K562 (cell line): ENCODE data around the gene IL12B. TPM values are rescaled to one million over a fixed set of nuclear protein-coding genes. Genes with fewer than 3 reads are reported as not detected.
A peak's percentile ranks its signal among the peaks of the same experiment; 100 is the strongest.

Source experiments
- CREM ChIP-seq: IDR thresholded peaks from 2 replicates; pipeline ENCODE4 v1.6.1; 2014; ENCODE audit warnings: antibody characterized with exemption, low read depth
- CXXC5 ChIP-seq: fragments of 250-450 bp; sonication (Bioruptor Pico); IDR thresholded peaks from 2 replicates; pipeline ENCODE4 v1.8.0; 2022; ENCODE audit warnings: inconsistent platforms, mild to moderate bottlenecking, moderate library complexity
- DMBX1 ChIP-seq: fragments of 250-450 bp; sonication (Bioruptor Pico); IDR thresholded peaks from 2 replicates; pipeline ENCODE4 v1.8.0; 2022; ENCODE audit warnings: inconsistent platforms, mild to moderate bottlenecking, moderate library complexity, borderline replicate concordance
- E2F3 ChIP-seq: fragments of 250-450 bp; sonication (Bioruptor Pico); IDR thresholded peaks from 2 replicates; pipeline ENCODE4 v1.4.0; 2020; ENCODE audit warnings: mild to moderate bottlenecking
- ESRRA ChIP-seq: fragments of 450-650 bp; IDR thresholded peaks from 2 replicates; pipeline ENCODE4 v1.6.1; 2014; ENCODE audit warnings: low read depth, mild to moderate bottlenecking, moderate library complexity, borderline replicate concordance
- FOSL1 ChIP-seq: fragments of 200-800 bp; sonication (Bioruptor generic); conservative IDR thresholded peaks from 2 replicates; pipeline ENCODE4 v1.6.1; 2016; ENCODE audit warnings: missing genetic modification characterization, missing compliant biosample characterization
- FOXJ2 ChIP-seq: fragments of 200-800 bp; sonication (Bioruptor generic); IDR thresholded peaks from 2 replicates; pipeline ENCODE4 v1.6.1; 2016; ENCODE audit warnings: missing genetic modification characterization, missing compliant biosample characterization
- HOXB6 ChIP-seq: fragments of 250-450 bp; sonication (Bioruptor Pico); IDR thresholded peaks from 2 replicates; pipeline ENCODE4 v1.5.1; 2022; ENCODE audit warnings: mild to moderate bottlenecking, borderline replicate concordance
- KDM1A ChIP-seq, 2 experiments: fragments of 450-650 bp; IDR thresholded peaks; 2 replicates each; pipeline ENCODE4 v1.6.1; 2016; ENCODE audit warnings: mild to moderate bottlenecking in 2 of 2
- KDM2B ChIP-seq: fragments of 250-450 bp; sonication (Bioruptor Pico); IDR thresholded peaks from 2 replicates; pipeline ENCODE4 v1.8.0; 2021; ENCODE audit warnings: mild to moderate bottlenecking, moderate library complexity
- L3MBTL2 ChIP-seq: fragments of 450-650 bp; IDR thresholded peaks from 2 replicates; pipeline ENCODE4 v1.6.1; 2016; ENCODE audit warnings: mild to moderate bottlenecking, moderate library complexity
- MAZ ChIP-seq, 2 experiments: fragments of 450-650 bp in 1 of 2; sonication (generic) in 1 of 2; formaldehyde crosslinking; IDR thresholded peaks in 1 of 2; conservative IDR thresholded peaks in 1 of 2; 2 replicates each; pipeline versions ENCODE4 v1.4.0 to v1.5.0; 2020; ENCODE audit warnings: mild to moderate bottlenecking in 1 of 2, missing genetic modification reagents in 1 of 2
- NR2C2 ChIP-seq, 2 experiments: fragments of 200-800 bp in 1 of 2; sonication (Bioruptor generic) in 1 of 2; sonication (generic) in 1 of 2; formaldehyde crosslinking in 1 of 2; IDR thresholded peaks; 2 replicates each; pipeline versions ENCODE4 v1.6.1 to v1.8.0; 2016 to 2022; ENCODE audit warnings: mild to moderate bottlenecking in 1 of 2, missing compliant biosample characterization in 1 of 2, missing genetic modification characterization in 1 of 2, missing genetic modification reagents in 1 of 2
- NUFIP1 ChIP-seq: fragments of 450-650 bp; IDR thresholded peaks from 2 replicates; pipeline ENCODE4 v1.6.1; 2018; ENCODE audit not compliant: partially characterized antibody
- PHF8 ChIP-seq: fragments of 200-600 bp; sonication (generic); IDR thresholded peaks from 2 replicates; pipeline ENCODE4 v1.6.1; 2012; ENCODE audit warnings: mixed run types, mild to moderate bottlenecking, inconsistent platforms, low read length, moderate library complexity, borderline replicate concordance
- POLR2G ChIP-seq: fragments of 200-400 bp; formaldehyde crosslinking; IDR thresholded peaks from 2 replicates; pipeline ENCODE4 v1.6.1; 2017; ENCODE audit warnings: low read depth, mild to moderate bottlenecking, antibody characterized with exemption, low read length, moderate library complexity
- RB1 ChIP-seq: fragments of 450-650 bp; IDR thresholded peaks from 2 replicates; pipeline ENCODE4 v1.6.1; 2017; ENCODE audit warnings: low read depth, mild to moderate bottlenecking
- RBFOX2 ChIP-seq: fragments of 200-400 bp; formaldehyde crosslinking; IDR thresholded peaks from 2 replicates; pipeline ENCODE4 v1.6.1; 2017; ENCODE audit warnings: low read depth, mild to moderate bottlenecking, low read length, moderate library complexity
- SAFB ChIP-seq: fragments of 200-400 bp; formaldehyde crosslinking; IDR thresholded peaks from 2 replicates; pipeline ENCODE4 v1.6.1; 2017; ENCODE audit warnings: low read depth, low read length, borderline replicate concordance
- SNIP1 ChIP-seq: fragments of 450-650 bp; IDR thresholded peaks from 2 replicates; pipeline ENCODE4 v1.7.1; 2017; ENCODE audit warnings: low read depth, mild to moderate bottlenecking
- SPI1 ChIP-seq: IDR thresholded peaks from 2 replicates; pipeline ENCODE4 v1.6.1; 2011; ENCODE audit warnings: low read depth, low read length, control low read depth, borderline replicate concordance
- XRCC4 ChIP-seq: IDR thresholded peaks from one replicate; pipeline ENCODE4 v1.6.1; 2011; ENCODE audit not compliant: insufficient read depth, insufficient read length; ENCODE audit errors: extremely low read depth
- ZFX ChIP-seq: sonication (generic); formaldehyde crosslinking; IDR thresholded peaks from 2 replicates; pipeline ENCODE4 v1.8.0; 2022; ENCODE audit warnings: mild to moderate bottlenecking, missing genetic modification reagents, moderate library complexity
- polyA plus RNA-seq, 8 experiments: library from polyadenylated mRNA; depleted of rRNA in 4 of 8; stranded (reverse) in 5 of 8; unstranded in 3 of 8; fragments of >200 nt; fragmentation: Nextera tagmentation in 2 of 8; fragmentation: Illumina TruSeq in 1 of 8; extraction: Ambion mirVana in 2 of 8; extraction: Trizol in 1 of 8; gene quantifications; 2 replicates each; pipeline versions ENCODE4 v1.2.1 to v1.2.3, GENCODE V29; 2011 to 2014; ENCODE audit warnings: inconsistent platforms in 1 of 8, missing spikeins in 1 of 8
- total RNA-seq, 7 experiments: library from RNA; depleted of rRNA in 6 of 7; stranded (reverse); fragments of >200 nt in 6 of 7; fragmentation: Illumina TruSeq in 2 of 7; extraction: Trizol in 2 of 7; gene quantifications; 2 replicates each; pipeline versions ENCODE4 v1.2.1 to v1.2.3, GENCODE V29; 2011 to 2021; ENCODE audit warnings: low replicate concordance in 1 of 7
- TF ChIP-seq, protein P1 (sequence below): fragments of 200-800 bp; sonication (Bioruptor generic); IDR thresholded peaks from 2 replicates; pipeline ENCODE4 v1.6.1; 2017; ENCODE audit warnings: missing genetic modification characterization, missing compliant biosample characterization
- TF ChIP-seq, protein P2 (sequence below), 2 experiments: IDR thresholded peaks; 2 replicates each; pipeline ENCODE4 v1.6.1; 2011; ENCODE audit warnings: borderline replicate concordance in 1 of 2, control low read depth in 1 of 2, low read depth in 1 of 2, low read length in 1 of 2, mild to moderate bottlenecking in 1 of 2, mixed read lengths in 1 of 2, moderate library complexity in 1 of 2; ENCODE audit not compliant: insufficient read depth in 1 of 2, insufficient read length in 1 of 2, poor library complexity in 1 of 2, severe bottlenecking in 1 of 2; ENCODE audit errors: extremely low read depth in 1 of 2

The IL12B gene
- total and polyA plus RNA-seq, 9 of the 15 experiments (the other 6 are each of a cell fraction or from before 2014, with no cell fraction given) = not detected

DNA sequence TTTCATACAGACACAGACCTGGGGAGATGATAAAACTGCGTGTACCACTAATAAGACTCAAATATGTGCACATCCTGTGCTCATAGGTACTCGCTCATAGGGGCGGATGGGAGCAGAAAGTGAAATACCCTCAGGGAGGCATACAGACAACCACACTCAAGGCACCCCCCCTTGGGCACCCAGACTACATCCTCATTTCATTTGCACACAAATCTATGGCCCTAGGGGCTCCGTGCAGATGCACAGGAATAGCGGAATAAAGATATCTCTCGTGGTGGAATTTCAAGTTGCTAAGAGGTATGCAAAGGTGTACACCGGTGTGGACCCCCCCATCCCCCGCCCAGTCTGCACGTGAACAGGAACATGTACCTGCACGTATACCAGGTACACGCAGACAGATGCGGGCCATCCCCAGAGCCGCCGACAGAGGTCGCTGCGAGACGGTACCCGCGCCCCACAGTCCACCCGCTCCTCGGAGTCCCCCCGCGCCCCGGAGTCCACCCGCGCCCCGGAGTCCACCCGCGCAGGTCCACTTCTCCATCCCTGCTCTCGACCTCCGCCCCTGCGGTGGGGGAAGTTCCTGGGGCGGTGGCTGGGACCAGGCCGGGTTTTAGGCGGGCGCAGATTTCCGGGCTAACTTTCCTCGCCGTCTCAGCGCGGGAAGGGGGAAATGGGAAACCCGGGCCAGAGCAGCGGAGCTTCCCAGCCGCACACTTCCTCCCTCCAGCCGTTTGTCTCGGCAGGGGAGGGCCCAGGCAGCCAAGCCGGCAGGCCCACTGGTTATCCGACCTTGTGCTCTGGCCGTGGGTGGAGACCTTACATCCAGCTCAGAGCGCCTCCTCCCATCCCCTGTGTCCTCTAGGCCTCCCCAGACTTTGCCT lies 1.0 kb upstream of the IL12B start (continued):
- TF ChIP-seq KDM1A (IDR thresholded peaks at IDR 0.05) = peak in 1 of 2 experiments; percentile 93; a peak in 2 of 4 replicates
- 0 out of 2 replicates have a peak, but pooled peaks have one; percentile 24 for TF ChIP-seq FOSL1 (tag)
- TF ChIP-seq MAZ (CRISPR knock-in tag; conservative IDR thresholded peaks at IDR 0.05 in 1 of 2, IDR thresholded peaks at IDR 0.05 in 1 of 2) = peak in 1 of 2 experiments; percentile 63; a peak in 2 of 4 replicates
- peak; percentile 15; the same call in 1 of the 2 replicates for TF ChIP-seq ZFX (CRISPR knock-in tag)
- 0 out of 2 replicates have a peak, but pooled peaks have one; percentile 16 for TF ChIP-seq CREM
- TF ChIP-seq, protein P1, sequence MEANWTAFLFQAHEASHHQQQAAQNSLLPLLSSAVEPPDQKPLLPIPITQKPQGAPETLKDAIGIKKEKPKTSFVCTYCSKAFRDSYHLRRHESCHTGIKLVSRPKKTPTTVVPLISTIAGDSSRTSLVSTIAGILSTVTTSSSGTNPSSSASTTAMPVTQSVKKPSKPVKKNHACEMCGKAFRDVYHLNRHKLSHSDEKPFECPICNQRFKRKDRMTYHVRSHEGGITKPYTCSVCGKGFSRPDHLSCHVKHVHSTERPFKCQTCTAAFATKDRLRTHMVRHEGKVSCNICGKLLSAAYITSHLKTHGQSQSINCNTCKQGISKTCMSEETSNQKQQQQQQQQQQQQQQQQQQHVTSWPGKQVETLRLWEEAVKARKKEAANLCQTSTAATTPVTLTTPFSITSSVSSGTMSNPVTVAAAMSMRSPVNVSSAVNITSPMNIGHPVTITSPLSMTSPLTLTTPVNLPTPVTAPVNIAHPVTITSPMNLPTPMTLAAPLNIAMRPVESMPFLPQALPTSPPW = peak; percentile 35; the same call in 1 of the 2 replicates
- no peak for TF ChIP-seq NR2C2 (CRISPR knock-in tag; IDR thresholded peaks at IDR 0.05)
- TF ChIP-seq NR2C2 (tag; IDR thresholded peaks at IDR 0.05) = no peak
- TF ChIP-seq E2F3 = peak; percentile 74
- peak; percentile 55; the same call in 1 of the 2 replicates for TF ChIP-seq SPI1
- TF ChIP-seq SAFB = peak; percentile 71; the same call in 1 of the 2 replicates
- TF ChIP-seq L3MBTL2 = peak; percentile 53; the same call in 1 of the 2 replicates
- TF ChIP-seq SNIP1 = no peak
- TF ChIP-seq HOXB6 = no peak
- TF ChIP-seq KDM2B = no peak
- TF ChIP-seq RB1 = 0 out of 2 replicates have a peak, but pooled peaks have one; percentile 23
- peak; percentile 57; the same call in 1 of the 2 replicates for TF ChIP-seq POLR2G
- TF ChIP-seq PHF8 = peak; percentile 23; the same call in 1 of the 2 replicates
- TF ChIP-seq ESRRA = 0 out of 2 replicates have a peak, but pooled peaks have one; percentile 21
- TF ChIP-seq XRCC4 = no peak
- TF ChIP-seq DMBX1 = 0 out of 2 replicates have a peak, but pooled peaks have one; percentile 17
- no peak for TF ChIP-seq FOXJ2
- TF ChIP-seq NUFIP1 = no peak
- TF ChIP-seq RBFOX2 = peak; percentile 58
- peak; percentile 30; the same call in 1 of the 2 replicates for TF ChIP-seq CXXC5
- TF ChIP-seq, protein P2, sequence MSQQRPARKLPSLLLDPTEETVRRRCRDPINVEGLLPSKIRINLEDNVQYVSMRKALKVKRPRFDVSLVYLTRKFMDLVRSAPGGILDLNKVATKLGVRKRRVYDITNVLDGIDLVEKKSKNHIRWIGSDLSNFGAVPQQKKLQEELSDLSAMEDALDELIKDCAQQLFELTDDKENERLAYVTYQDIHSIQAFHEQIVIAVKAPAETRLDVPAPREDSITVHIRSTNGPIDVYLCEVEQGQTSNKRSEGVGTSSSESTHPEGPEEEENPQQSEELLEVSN (IDR thresholded peaks at IDR 0.05; ENCODE audit: borderline replicate concordance in 1 of 2, extremely low read depth in 1 of 2, insufficient read depth in 1 of 2, insufficient read length in 1 of 2, low read depth in 1 of 2, low read length in 1 of 2, poor library complexity in 1 of 2, severe bottlenecking in 1 of 2) = peak in 1 of 2 experiments; percentile 33
